ENCODE results near the gene DAPL1.

DNA sequence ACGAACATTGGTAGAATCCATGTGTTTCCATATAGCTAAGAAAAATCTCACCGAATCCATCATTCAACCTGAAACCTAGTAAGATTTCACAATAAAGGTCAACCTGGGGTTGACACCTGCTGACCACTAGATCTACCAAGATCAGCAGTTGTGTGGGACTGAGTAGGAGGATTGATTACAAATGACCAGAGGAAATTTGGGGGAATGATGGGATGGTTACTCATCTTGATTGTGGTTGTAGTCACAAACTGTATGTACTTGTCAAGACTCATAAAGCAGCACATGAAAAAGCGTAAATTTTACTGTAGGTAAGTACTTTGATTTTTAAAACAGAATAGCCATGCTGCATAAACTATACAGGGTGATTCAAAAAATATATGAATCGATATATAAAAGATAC, 14.7 kb downstream of the DAPL1 start:
- TF ChIP-seq CTCF (IDR thresholded peaks at IDR 0.05; ENCODE audit: low read length) (no peak), EZH2phosphoT487 (IDR thresholded peaks at IDR 0.05; ENCODE audit: low read length) (no peak), EZH2 (optimal IDR thresholded peaks at IDR 0.05; ENCODE audit: low read depth, low read length) (no peak)

Data from MM.1S (cell line).